ENCODE data around the gene USP3. TPM values are rescaled to one million over a fixed set of nuclear protein-coding genes. Genes with fewer than 3 reads are reported as not detected.

Gene USP3
- total RNA-seq, 2 donors from 2014 or later, result 48.8 to 50.1 TPM

DNA sequence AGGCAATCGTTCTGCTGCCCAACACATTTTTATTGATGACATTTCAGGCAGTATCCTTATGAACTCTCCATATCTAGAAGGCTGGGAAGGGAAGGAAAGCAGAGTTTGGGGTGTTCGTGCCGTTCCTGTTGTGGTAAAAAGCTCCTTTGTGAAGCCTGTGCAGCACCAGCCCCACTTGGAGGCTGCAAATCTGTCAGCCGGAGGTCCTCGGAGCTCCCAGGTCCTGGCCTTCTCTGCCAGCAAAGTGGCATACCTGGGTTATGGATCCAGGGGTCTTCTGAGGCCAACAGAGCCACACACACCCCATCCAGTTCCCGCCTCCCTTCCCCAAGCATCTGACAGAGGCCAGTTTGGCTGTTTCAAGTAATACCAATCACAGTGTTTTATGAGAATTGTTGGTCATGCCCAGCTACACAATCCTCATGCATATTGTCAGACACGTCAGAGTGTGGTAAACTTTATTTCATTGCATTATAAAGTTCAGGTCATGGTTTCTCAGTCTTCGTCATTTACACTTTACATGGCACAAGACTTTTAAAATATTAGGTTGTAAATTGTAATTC lies 15.9 kb upstream of the USP3 start:
- intact Hi-C loops (cut with DNase I), result no loop called here
- TF ChIP-seq CTCF (IDR thresholded peaks at IDR 0.05), result no peak
- TF ChIP-seq POLR2A (IDR thresholded peaks at IDR 0.05), result no peak
- Histone ChIP-seq H3K4me1 (no peaks in the 10 kb centered on the region), H3K9me3 (no peaks in the 10 kb centered on the region), H3K4me3 (no peak overlapping the region), H3K27me3 (no peaks in the 10 kb centered on the region), H3K27ac (no peak overlapping the region), H3K36me3 (replicated peaks in 1 of 2; ENCODE audit: insufficient read depth in 1 of 2, low read depth in 2 of 2) (no peaks in the 10 kb centered on the region)
- no peak for DNase-seq
- ATAC-seq, result no peak
- 86 to 89% methylated on average over 8 of the region's 8 CpGs for WGBS, 2 donors

- 82 to 100% methylated on average over 5 of the region's 5 CpGs for WGBS, 2 donors
- H3K27me3 ChIP-seq, result no peaks in the 10 kb centered on the region
- intact Hi-C loops (cut with DNase I), result no loop called here
These were observed 15.0 kb upstream of the USP3 start for GRCh38 chr15:63489352-63489751.

DNA sequence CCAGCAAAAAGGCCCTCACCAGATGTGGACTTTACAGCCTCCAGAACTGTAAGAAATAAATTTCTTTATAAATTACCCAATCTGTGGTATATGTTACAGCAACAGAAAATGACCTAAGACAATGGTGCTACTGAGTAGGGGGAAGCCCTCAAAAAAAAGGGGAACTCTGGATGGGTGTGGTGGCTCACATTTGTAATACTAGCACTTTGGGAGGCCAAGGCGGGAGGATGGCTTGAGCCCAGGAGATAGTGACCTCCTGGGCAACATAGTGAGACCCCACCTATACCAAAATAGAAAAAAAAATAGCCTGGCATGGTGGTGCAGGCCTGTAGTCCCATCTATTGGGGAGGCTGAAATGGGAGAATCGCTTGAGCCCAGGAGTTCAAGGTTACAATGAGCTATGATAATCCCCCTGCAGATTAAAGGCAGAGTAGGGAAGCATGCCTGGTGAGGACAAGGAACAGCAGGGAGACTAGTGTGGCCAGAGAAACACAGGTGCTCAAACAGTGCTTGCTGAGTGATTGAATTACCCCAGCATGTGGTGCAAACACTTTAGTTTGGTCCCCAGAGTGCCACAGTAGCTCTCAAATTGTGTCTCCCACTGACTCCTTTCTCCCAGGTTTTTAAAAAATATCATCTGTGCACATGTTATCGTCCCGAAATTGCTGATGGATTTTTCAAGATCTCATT lies 13.9 kb upstream of the USP3 start:
- ATAC-seq (no peak), DNase-seq (no peak)
- no peaks in the 10 kb centered on the region for H3K4me1 ChIP-seq
- H3K27ac ChIP-seq, result peak overlapping the region in 2 of 4 donors; percentile 21 to 61
- H3K36me3 ChIP-seq (replicated peaks in 1 of 2; ENCODE audit: insufficient read depth in 1 of 2, low read depth in 2 of 2), result no peaks in the 10 kb centered on the region
- no peaks in the 10 kb centered on the region for H3K27me3 ChIP-seq
- 83 to 88% methylated on average over 4 of the region's 4 CpGs for WGBS, 2 donors
- no peak overlapping the region for H3K4me3 ChIP-seq
- H3K9me3 ChIP-seq, result no peaks in the 10 kb centered on the region
- intact Hi-C loops (cut with DNase I), result no loop called here
- TF ChIP-seq POLR2A (IDR thresholded peaks at IDR 0.05), result no peak
- no peak for TF ChIP-seq CTCF (IDR thresholded peaks at IDR 0.05)

More at GRCh38 chr15:63489352-63489751, 15.0 kb upstream of the USP3 start:
- Histone ChIP-seq H3K27ac (no peak overlapping the region), H3K36me3 (replicated peaks in 1 of 2; ENCODE audit: insufficient read depth in 1 of 2, low read depth in 2 of 2) (no peaks in the 10 kb centered on the region), H3K4me3 (no peak overlapping the region), H3K9me3 (no peaks in the 10 kb centered on the region), H3K4me1 (no peaks in the 10 kb centered on the region)
- ATAC-seq (no peak), DNase-seq (no peak)
- TF ChIP-seq POLR2A (IDR thresholded peaks at IDR 0.05), result no peak
- no peak for TF ChIP-seq CTCF (IDR thresholded peaks at IDR 0.05)

DNA sequence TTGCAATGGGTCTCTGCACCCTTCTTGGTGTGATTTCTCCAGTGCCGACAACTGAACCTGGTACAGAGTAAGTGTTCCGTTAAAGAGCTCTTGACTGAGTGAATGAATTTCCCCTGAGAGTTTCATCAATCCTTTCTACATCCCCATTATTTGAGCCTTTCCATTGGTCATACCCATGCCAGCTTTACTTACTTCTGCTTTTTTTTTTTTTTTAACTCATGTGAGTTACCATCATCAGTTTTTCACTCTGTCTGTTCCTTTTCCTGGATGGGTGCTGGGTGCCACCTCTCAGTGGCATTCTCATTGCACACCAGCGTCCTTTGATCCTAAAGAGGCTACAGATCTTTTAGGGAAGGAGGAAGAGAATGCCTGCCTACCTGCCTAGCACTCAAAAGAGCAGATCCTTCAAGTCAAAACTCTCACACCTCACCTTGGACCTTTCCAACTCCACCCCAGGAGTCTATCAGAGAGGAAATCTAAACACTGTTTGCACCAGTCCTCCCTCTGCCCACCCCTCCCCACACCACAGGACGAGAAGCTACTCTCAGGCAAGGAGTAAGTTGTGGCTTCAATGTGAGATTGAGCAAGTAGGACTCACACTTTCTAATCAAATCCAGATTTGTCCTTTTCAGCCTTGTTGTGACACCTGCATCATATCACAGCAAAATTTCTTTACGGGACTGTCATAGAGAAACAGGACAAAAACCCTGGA lies 13.1 kb upstream of the USP3 start:
- ATAC-seq (no peak), DNase-seq (no peak)
- no peaks in the 10 kb centered on the region for H3K36me3 ChIP-seq (replicated peaks in 1 of 2; ENCODE audit: insufficient read depth in 1 of 2, low read depth in 2 of 2)
- H3K4me3 ChIP-seq, result no peak overlapping the region
- no peaks in the 10 kb centered on the region for H3K9me3 ChIP-seq
- H3K4me1 ChIP-seq, result no peaks in the 10 kb centered on the region
- 77 to 94% methylated on average over 5 of the region's 5 CpGs for WGBS, 2 donors
- intact Hi-C loops (cut with DNase I), result no loop called here
- no peaks in the 10 kb centered on the region for H3K27me3 ChIP-seq
- H3K27ac ChIP-seq, result peak overlapping the region in 1 of 4 donors; percentile 61
- TF ChIP-seq CTCF (IDR thresholded peaks at IDR 0.05) (no peak), POLR2A (IDR thresholded peaks at IDR 0.05) (peak in 1 of 3 donors; percentile 26)

Measured in body of pancreas (tissue), 4 donors.